WTC11 (cell line): ENCODE results near the gene AP4M1. TPM values are rescaled to one million over a fixed set of nuclear protein-coding genes. Genes with fewer than 3 reads are reported as not detected.

ENCODE experiments used
- ARID4B ChIP-seq: sonication (generic); formaldehyde crosslinking; IDR thresholded peaks from 2 replicates; pipeline ENCODE4 v1.8.0; 2023; ENCODE audit warnings: missing genetic modification reagents, mild to moderate bottlenecking, borderline replicate concordance
- ATF1 ChIP-seq: sonication (generic); formaldehyde crosslinking; IDR thresholded peaks from 2 replicates; pipeline ENCODE4 v1.8.1; 2023; ENCODE audit warnings: mild to moderate bottlenecking, moderate library complexity, missing genetic modification reagents
- CREB1 ChIP-seq: sonication (generic); formaldehyde crosslinking; IDR thresholded peaks from 2 replicates; pipeline ENCODE4 v1.8.0; 2023; ENCODE audit warnings: mild to moderate bottlenecking, missing genetic modification reagents
- FOXK1 ChIP-seq: sonication (generic); formaldehyde crosslinking; IDR thresholded peaks from 2 replicates; pipeline ENCODE4 v1.8.0; 2022; ENCODE audit warnings: mild to moderate bottlenecking, moderate library complexity, missing genetic modification reagents
- GABPB1 ChIP-seq: sonication (generic); formaldehyde crosslinking; IDR thresholded peaks from 2 replicates; pipeline ENCODE4 v1.8.1; 2023; ENCODE audit warnings: mild to moderate bottlenecking, missing genetic modification reagents
- KAT7 ChIP-seq: sonication (generic); formaldehyde crosslinking; IDR thresholded peaks from 2 replicates; pipeline ENCODE4 v1.8.1; 2023; ENCODE audit warnings: missing genetic modification reagents, mild to moderate bottlenecking, borderline replicate concordance
- NFE2L1 ChIP-seq: sonication (generic); formaldehyde crosslinking; IDR thresholded peaks from 2 replicates; pipeline ENCODE4 v1.8.1; 2023; ENCODE audit warnings: missing genetic modification reagents
- NR1H2 ChIP-seq: sonication (generic); formaldehyde crosslinking; IDR thresholded peaks from 2 replicates; pipeline ENCODE4 v1.9.0; 2021; ENCODE audit warnings: mild to moderate bottlenecking, moderate library complexity, missing genetic modification reagents
- ZNF232 ChIP-seq: sonication (generic); formaldehyde crosslinking; IDR thresholded peaks from 2 replicates; pipeline ENCODE4 v1.8.0; 2022; ENCODE audit warnings: mild to moderate bottlenecking, missing genetic modification reagents
- ZNF263 ChIP-seq: sonication (generic); formaldehyde crosslinking; IDR thresholded peaks from 2 replicates; pipeline ENCODE4 v1.8.1; 2022; ENCODE audit warnings: low read depth, mild to moderate bottlenecking, moderate library complexity, missing genetic modification reagents
- ZNF423 ChIP-seq: fragments of 250-450 bp; sonication (Bioruptor Pico); IDR thresholded peaks from 2 replicates; pipeline ENCODE4 v2.1.2; 2022; ENCODE audit warnings: mild to moderate bottlenecking, moderate library complexity
- ZNF671 ChIP-seq: fragments of 250-450 bp; sonication (Bioruptor Pico); IDR thresholded peaks from 2 replicates; pipeline ENCODE4 v1.8.0; 2021; ENCODE audit warnings: mild to moderate bottlenecking
- total RNA-seq: library from RNA; stranded (reverse); gene quantifications from 3 replicates; pipeline ENCODE4 v1.2.3, GENCODE V29; 2021
- TF ChIP-seq, protein P1 (sequence below): sonication (generic); formaldehyde crosslinking; IDR thresholded peaks from 2 replicates; pipeline ENCODE4 v1.8.1; 2023; ENCODE audit warnings: mild to moderate bottlenecking, missing genetic modification reagents, borderline replicate concordance
- TF ChIP-seq, protein P2 (sequence below): sonication (generic); formaldehyde crosslinking; IDR thresholded peaks from 2 replicates; pipeline ENCODE4 v1.8.1; 2022; ENCODE audit warnings: mild to moderate bottlenecking, moderate library complexity, missing genetic modification reagents
- TF ChIP-seq, protein P3 (sequence below): sonication (generic); formaldehyde crosslinking; IDR thresholded peaks from 2 replicates; pipeline ENCODE4 v1.8.1; 2023; ENCODE audit warnings: mild to moderate bottlenecking, missing genetic modification reagents, moderate library complexity
- TF ChIP-seq, protein P4 (sequence below): sonication (generic); formaldehyde crosslinking; IDR thresholded peaks from 2 replicates; pipeline ENCODE4 v1.8.1; 2023; ENCODE audit warnings: mild to moderate bottlenecking, missing genetic modification reagents
- TF ChIP-seq, protein P5 (sequence below): sonication (generic); formaldehyde crosslinking; IDR thresholded peaks from 2 replicates; pipeline ENCODE4 v1.8.0; 2023; ENCODE audit warnings: mild to moderate bottlenecking, missing genetic modification reagents
- TF ChIP-seq, protein P6 (sequence below): fragments of 250-450 bp; sonication (Bioruptor Pico); conservative IDR thresholded peaks from 2 replicates; pipeline ENCODE4 v1.9.0; 2021; ENCODE audit warnings: mild to moderate bottlenecking
- TF ChIP-seq, protein P7 (sequence below): fragments of 250-450 bp; sonication (Bioruptor Pico); IDR thresholded peaks from 2 replicates; pipeline ENCODE4 v1.8.0; 2021; ENCODE audit warnings: mild to moderate bottlenecking

Gene AP4M1
- total RNA-seq, 1 experiment from 2014 or later, result 18.0 TPM

DNA sequence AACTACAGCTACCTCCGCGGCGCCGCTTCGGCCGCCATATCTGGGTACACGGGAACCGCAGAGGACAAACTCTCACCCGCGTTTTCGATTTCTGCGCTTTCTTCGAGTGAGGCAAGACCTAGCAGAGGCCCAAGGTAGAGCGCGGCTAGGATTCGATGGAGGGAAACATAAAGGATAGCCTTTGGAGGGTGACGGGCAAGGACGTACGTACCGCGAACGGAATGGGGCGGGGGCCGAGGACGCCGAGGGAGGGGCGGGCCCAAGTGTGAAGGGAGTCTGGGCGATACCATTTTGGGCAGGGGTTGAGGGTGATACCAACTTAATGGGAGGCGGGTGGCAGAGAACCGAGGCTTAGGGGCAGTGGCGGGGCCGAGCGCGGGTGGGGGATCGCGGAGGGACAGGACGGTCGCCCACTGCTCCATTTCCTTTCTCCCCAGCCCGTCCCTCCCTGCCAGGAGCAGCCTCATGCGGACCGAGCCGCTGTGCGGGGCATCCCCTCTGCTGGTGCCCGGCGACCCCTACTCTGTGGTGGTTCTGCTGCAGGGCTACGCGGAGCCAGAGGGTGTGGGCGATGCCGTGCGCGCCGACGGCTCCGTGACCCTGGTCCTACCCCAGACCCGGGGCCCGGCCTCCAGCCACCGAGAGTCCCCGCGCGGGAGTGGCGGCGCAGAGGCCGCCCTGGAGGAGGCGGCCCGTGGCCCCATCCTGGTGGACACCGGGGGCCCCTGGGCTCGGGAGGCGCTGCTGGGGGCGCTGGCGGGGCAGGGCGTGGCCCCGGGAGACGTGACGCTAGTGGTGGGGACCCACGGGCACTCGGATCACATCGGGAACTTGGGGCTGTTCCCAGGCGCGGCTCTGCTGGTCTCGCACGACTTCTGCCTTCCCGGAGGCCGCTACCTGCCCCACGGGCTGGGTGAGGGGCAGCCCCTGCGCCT lies 25.8 kb downstream of the AP4M1 start, which contains the start of gene MBLAC1 (continued):
- TF ChIP-seq, protein P1, sequence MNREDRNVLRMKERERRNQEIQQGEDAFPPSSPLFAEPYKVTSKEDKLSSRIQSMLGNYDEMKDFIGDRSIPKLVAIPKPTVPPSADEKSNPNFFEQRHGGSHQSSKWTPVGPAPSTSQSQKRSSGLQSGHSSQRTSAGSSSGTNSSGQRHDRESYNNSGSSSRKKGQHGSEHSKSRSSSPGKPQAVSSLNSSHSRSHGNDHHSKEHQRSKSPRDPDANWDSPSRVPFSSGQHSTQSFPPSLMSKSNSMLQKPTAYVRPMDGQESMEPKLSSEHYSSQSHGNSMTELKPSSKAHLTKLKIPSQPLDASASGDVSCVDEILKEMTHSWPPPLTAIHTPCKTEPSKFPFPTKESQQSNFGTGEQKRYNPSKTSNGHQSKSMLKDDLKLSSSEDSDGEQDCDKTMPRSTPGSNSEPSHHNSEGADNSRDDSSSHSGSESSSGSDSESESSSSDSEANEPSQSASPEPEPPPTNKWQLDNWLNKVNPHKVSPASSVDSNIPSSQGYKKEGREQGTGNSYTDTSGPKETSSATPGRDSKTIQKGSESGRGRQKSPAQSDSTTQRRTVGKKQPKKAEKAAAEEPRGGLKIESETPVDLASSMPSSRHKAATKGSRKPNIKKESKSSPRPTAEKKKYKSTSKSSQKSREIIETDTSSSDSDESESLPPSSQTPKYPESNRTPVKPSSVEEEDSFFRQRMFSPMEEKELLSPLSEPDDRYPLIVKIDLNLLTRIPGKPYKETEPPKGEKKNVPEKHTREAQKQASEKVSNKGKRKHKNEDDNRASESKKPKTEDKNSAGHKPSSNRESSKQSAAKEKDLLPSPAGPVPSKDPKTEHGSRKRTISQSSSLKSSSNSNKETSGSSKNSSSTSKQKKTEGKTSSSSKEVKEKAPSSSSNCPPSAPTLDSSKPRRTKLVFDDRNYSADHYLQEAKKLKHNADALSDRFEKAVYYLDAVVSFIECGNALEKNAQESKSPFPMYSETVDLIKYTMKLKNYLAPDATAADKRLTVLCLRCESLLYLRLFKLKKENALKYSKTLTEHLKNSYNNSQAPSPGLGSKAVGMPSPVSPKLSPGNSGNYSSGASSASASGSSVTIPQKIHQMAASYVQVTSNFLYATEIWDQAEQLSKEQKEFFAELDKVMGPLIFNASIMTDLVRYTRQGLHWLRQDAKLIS (CRISPR knock-in tag), result 0 out of 2 replicates have a peak, but pooled peaks have one; percentile 18
- TF ChIP-seq ZNF263 (CRISPR knock-in tag) (no peak), NFE2L1 (peak; percentile 12; the same call in 1 of the 2 replicates), ZNF232 (CRISPR knock-in tag) (no peak), FOXK1 (CRISPR knock-in tag) (peak; percentile 12; the same call in 1 of the 2 replicates), ZNF671 (no peak), KAT7 (no peak; the same call in 1 of the 2 replicates), ARID4B (peak; percentile 49; the same call in 1 of the 2 replicates), ATF1 (no peak; the same call in 1 of the 2 replicates), NR1H2 (no peak), GABPB1 (peak; percentile 30; the same call in 1 of the 2 replicates), CREB1 (CRISPR knock-in tag) (no peak), ZNF423 (CRISPR knock-in tag) (no peak)
- TF ChIP-seq, protein P2, sequence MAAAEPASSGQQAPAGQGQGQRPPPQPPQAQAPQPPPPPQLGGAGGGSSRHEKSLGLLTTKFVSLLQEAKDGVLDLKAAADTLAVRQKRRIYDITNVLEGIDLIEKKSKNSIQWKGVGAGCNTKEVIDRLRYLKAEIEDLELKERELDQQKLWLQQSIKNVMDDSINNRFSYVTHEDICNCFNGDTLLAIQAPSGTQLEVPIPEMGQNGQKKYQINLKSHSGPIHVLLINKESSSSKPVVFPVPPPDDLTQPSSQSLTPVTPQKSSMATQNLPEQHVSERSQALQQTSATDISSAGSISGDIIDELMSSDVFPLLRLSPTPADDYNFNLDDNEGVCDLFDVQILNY, result peak; percentile 23; the same call in 1 of the 2 replicates
- TF ChIP-seq, protein P3, sequence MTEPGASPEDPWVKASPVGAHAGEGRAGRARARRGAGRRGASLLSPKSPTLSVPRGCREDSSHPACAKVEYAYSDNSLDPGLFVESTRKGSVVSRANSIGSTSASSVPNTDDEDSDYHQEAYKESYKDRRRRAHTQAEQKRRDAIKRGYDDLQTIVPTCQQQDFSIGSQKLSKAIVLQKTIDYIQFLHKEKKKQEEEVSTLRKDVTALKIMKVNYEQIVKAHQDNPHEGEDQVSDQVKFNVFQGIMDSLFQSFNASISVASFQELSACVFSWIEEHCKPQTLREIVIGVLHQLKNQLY (CRISPR knock-in tag), result no peak; the same call in 1 of the 2 replicates
- TF ChIP-seq, protein P4, sequence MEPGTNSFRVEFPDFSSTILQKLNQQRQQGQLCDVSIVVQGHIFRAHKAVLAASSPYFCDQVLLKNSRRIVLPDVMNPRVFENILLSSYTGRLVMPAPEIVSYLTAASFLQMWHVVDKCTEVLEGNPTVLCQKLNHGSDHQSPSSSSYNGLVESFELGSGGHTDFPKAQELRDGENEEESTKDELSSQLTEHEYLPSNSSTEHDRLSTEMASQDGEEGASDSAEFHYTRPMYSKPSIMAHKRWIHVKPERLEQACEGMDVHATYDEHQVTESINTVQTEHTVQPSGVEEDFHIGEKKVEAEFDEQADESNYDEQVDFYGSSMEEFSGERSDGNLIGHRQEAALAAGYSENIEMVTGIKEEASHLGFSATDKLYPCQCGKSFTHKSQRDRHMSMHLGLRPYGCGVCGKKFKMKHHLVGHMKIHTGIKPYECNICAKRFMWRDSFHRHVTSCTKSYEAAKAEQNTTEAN, result no peak; the same call in 1 of the 2 replicates
- TF ChIP-seq, protein P5, sequence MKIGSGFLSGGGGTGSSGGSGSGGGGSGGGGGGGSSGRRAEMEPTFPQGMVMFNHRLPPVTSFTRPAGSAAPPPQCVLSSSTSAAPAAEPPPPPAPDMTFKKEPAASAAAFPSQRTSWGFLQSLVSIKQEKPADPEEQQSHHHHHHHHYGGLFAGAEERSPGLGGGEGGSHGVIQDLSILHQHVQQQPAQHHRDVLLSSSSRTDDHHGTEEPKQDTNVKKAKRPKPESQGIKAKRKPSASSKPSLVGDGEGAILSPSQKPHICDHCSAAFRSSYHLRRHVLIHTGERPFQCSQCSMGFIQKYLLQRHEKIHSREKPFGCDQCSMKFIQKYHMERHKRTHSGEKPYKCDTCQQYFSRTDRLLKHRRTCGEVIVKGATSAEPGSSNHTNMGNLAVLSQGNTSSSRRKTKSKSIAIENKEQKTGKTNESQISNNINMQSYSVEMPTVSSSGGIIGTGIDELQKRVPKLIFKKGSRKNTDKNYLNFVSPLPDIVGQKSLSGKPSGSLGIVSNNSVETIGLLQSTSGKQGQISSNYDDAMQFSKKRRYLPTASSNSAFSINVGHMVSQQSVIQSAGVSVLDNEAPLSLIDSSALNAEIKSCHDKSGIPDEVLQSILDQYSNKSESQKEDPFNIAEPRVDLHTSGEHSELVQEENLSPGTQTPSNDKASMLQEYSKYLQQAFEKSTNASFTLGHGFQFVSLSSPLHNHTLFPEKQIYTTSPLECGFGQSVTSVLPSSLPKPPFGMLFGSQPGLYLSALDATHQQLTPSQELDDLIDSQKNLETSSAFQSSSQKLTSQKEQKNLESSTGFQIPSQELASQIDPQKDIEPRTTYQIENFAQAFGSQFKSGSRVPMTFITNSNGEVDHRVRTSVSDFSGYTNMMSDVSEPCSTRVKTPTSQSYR, result no peak
- TF ChIP-seq, protein P6, sequence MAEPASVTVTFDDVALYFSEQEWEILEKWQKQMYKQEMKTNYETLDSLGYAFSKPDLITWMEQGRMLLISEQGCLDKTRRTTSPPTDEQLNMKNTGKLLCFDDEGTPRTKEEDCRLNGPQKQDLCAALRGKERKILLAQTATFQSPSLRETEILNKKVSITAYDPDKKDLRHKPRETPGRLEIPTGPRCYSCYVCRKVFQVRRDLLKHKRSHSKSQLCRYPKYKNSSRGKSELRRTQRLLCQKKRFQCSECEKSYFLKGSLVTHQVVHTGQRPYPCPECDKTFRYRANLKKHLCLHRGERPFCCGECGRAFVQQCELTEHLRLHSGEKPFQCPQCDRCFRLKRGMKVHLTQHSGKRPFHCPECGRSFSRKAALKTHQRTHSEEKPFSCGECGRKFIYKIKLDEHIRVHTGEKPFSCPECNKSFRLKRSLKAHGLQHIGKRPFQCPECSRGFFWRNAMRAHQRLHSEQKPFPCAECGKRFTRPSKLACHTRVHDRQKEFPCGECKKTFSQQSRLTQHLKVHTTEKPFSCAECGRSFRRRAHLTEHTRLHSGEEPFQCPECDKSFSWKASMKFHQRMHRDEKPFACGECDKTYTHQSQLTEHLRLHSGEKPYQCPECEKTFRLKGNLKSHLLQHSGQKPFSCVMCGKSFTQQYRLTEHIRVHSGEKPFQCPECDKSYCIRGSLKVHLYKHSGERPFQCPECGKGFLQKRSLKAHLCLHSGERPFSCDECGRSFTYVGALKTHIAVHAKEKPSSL (CRISPR knock-in tag), result no peak
- TF ChIP-seq, protein P7, sequence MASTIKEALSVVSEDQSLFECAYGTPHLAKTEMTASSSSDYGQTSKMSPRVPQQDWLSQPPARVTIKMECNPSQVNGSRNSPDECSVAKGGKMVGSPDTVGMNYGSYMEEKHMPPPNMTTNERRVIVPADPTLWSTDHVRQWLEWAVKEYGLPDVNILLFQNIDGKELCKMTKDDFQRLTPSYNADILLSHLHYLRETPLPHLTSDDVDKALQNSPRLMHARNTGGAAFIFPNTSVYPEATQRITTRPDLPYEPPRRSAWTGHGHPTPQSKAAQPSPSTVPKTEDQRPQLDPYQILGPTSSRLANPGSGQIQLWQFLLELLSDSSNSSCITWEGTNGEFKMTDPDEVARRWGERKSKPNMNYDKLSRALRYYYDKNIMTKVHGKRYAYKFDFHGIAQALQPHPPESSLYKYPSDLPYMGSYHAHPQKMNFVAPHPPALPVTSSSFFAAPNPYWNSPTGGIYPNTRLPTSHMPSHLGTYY (CRISPR knock-in tag), result peak; percentile 23; the same call in 1 of the 2 replicates
